A549 (cell line): ENCODE results near the gene ZNF627. TPM values are rescaled to one million over a fixed set of nuclear protein-coding genes. Genes with fewer than 3 reads are reported as not detected.

Experiments used
- ATAC-seq, 2 experiments: fragments of 200-7000 bp in 1 of 2; fragments of >200 bp in 1 of 2; cut with Nextera tagmentation in 1 of 2; cut with Tn5 transposase in 1 of 2; 3 replicates each; pipeline versions ENCODE4 v1.8.0 to v1.9.1; 2018 to 2020; ENCODE audit warnings: mild to moderate bottlenecking in 1 of 2, moderate library complexity in 1 of 2
- CTCF ChIA-PET: fragments of 300-600 bp; sonication (Branson Sonifier 250); formaldehyde crosslinking; extraction: SDS; loops from one replicate; lab custom pipeline; 2021; ENCODE audit warnings: antibody characterized with exemption, inconsistent platforms; lab: Yijun Ruan, JAX
- POLR2A ChIA-PET: fragments of 350-600 bp; formaldehyde crosslinking; extraction: SDS; loops from one replicate; lab custom pipeline; 2021; ENCODE audit warnings: antibody characterized with exemption, inconsistent platforms; lab: Yijun Ruan, JAX
- DNase-seq, 2 experiments: peaks; one replicate each; pipeline versions ENCODE4 v3.0.0 to v3.0.0-alpha.2; 2011 to 2016; ENCODE audit warnings: low read depth in 1 of 2, low spot score in 1 of 2
- FAIRE-seq: peaks from 2 replicates; lab custom pipeline; 2011; peaks lifted over from hg19 to GRCh38; lab: Jason Lieb, UNC
- H3K27ac ChIP-seq, 2 experiments: fragments of >200 bp; sonication (Bioruptor Twin); formaldehyde crosslinking; 3 replicates each; pipeline ENCODE4 v1.5.1; 2016 to 2017
- H3K4me1 ChIP-seq: fragments of >200 bp; sonication (Bioruptor Twin); formaldehyde crosslinking; 3 replicates; pipeline ENCODE4 v1.6.1; 2016
- H3K4me2 ChIP-seq: fragments of >200 bp; sonication (Bioruptor Twin); formaldehyde crosslinking; 3 replicates; pipeline ENCODE4 v1.6.1; 2016
- H3K4me3 ChIP-seq: fragments of >200 bp; sonication (Bioruptor Twin); formaldehyde crosslinking; 3 replicates; pipeline ENCODE4 v1.5.1; 2016
- H3K9me3 ChIP-seq: fragments of >200 bp; sonication (Bioruptor Twin); formaldehyde crosslinking; 3 replicates; pipeline ENCODE4 v1.6.1; 2016
- CBX8 ChIP-seq: fragments of 200-600 bp; sonication (generic); IDR thresholded peaks from 2 replicates; pipeline ENCODE4 v1.6.1; 2016
- HDAC2 ChIP-seq: fragments of 200-600 bp; sonication (generic); IDR thresholded peaks from 2 replicates; pipeline ENCODE4 v1.6.1; 2016
- HOXB13 ChIP-seq: fragments of 250-450 bp; sonication (Bioruptor Pico); IDR thresholded peaks from 2 replicates; pipeline ENCODE4 v1.5.0; 2020; ENCODE audit warnings: low read depth, mild to moderate bottlenecking, moderate library complexity
- MYC ChIP-seq: IDR thresholded peaks from 2 replicates; pipeline ENCODE4 v1.6.1; 2012; ENCODE audit warnings: mild to moderate bottlenecking, inconsistent platforms, low read length, improper control_type of control experiment, borderline replicate concordance
- NPAS2 ChIP-seq: fragments of 250-450 bp; sonication (Bioruptor Pico); IDR thresholded peaks from 2 replicates; pipeline ENCODE4 v1.8.0; 2022; ENCODE audit warnings: mild to moderate bottlenecking, moderate library complexity, borderline replicate concordance
- NR3C1 ChIP-seq: fragments of >200 bp; sonication (Bioruptor Twin); formaldehyde crosslinking; IDR thresholded peaks from 3 replicates; pipeline ENCODE4 v1.6.1; 2017
- RARB ChIP-seq: fragments of 250-450 bp; sonication (Bioruptor Pico); IDR thresholded peaks from 2 replicates; pipeline ENCODE4 v1.8.0; 2021; ENCODE audit warnings: mild to moderate bottlenecking, moderate library complexity
- RCOR1 ChIP-seq: fragments of 150-350 bp; IDR thresholded peaks from 2 replicates; pipeline ENCODE4 v1.6.1; 2014; ENCODE audit warnings: antibody characterized with exemption, low read length, low read depth
- SREBF2 ChIP-seq: fragments of 450-650 bp; IDR thresholded peaks from 2 replicates; pipeline ENCODE4 v1.6.1; 2014; ENCODE audit warnings: mild to moderate bottlenecking, moderate library complexity
- WGBS: methylation state at CpG from one replicate; pipeline ENCODE4 v1.1.6; 2017; ENCODE audit errors: missing lambda C conversion rate; 5-methylcytosine and 5-hydroxymethylcytosine counted together
- polyA plus RNA-seq, 4 experiments: library from polyadenylated mRNA; depleted of rRNA in 3 of 4; stranded (reverse); fragments of >200 nt; fragmentation: RNase III in 1 of 4; extraction: RNeasy Plus Mini Kit Qiagen cat#74134 plus additional on column Dnase treatment in 1 of 4; gene quantifications; 2 replicates in 3 of 4; 3 replicates in 1 of 4; pipeline ENCODE4 v1.2.3, GENCODE V29; 2011 to 2017
- TF ChIP-seq, protein P1 (sequence below): fragments of 200-600 bp; sonication (generic); IDR thresholded peaks from 2 replicates; pipeline ENCODE4 v1.6.1; 2016; ENCODE audit warnings: antibody characterized with exemption, mild to moderate bottlenecking, moderate library complexity
- TF ChIP-seq, protein P2 (sequence below): IDR thresholded peaks from 2 replicates; pipeline ENCODE4 v1.6.1; 2012
- TF ChIP-seq, protein P3 (sequence below): fragments of 450-650 bp; IDR thresholded peaks from 2 replicates; pipeline ENCODE4 v1.6.1; 2014; ENCODE audit warnings: antibody characterized with exemption
- TF ChIP-seq, protein P4 (sequence below): fragments of 250-450 bp; sonication (Bioruptor Pico); IDR thresholded peaks from 2 replicates; pipeline ENCODE4 v1.5.0; 2020; ENCODE audit warnings: low read depth, mild to moderate bottlenecking, moderate library complexity
- TF ChIP-seq, protein P5 (sequence below): fragments of >200 bp; sonication (Bioruptor Twin); formaldehyde crosslinking; IDR thresholded peaks from 2 replicates; pipeline ENCODE4 v1.6.1; 2016
- TF ChIP-seq, protein P6 (sequence below): fragments of >200 bp; sonication (Bioruptor Twin); formaldehyde crosslinking; IDR thresholded peaks from 3 replicates; pipeline ENCODE4 v1.5.1; 2016

The ZNF627 gene
- polyA plus RNA-seq, 2 of the 4 experiments (the other 2 are of a cell fraction) = 4.5 to 7.5 TPM

DNA sequence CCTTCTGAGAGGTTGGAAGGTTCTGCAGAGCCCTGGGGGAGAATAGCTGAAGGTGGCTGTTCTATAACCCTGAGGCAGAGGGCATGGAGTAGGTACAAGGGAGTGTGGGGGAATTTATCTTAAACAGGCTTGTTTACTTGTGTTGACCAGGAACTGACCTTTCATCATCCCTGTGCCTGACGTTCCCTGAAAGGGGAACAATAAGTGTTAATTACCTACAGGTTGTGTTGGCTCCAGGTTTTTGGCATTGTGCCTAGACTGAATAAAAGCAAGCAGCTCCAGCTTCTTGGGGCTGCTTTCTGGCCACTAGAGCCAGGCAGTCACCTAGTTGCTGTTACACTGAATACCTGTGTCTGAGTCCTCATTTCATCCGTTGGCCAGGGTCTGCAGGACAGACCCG is 60.0 kb downstream of the ZNF627 start:
- no peak for FAIRE-seq

DNA sequence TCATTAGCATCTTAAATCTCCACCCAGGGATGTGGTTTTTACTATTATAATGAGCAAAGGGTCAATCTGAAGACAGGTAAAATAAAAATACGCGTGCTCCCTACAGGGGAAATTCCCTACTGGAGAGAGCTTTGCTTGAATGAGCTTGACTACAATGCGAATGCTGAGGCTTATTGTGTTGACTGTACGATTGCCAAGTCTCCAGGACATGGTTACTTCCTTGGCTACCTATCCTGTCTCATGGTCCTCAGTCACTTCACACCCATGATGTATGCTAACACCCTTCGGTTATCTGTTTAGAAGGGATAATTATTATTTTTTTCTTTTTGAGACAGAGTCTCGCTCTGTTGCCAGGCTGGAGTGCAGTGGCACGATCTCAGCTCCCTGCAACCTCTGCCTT is 61.7 kb downstream of the ZNF627 start:
- TF ChIP-seq, protein P1, sequence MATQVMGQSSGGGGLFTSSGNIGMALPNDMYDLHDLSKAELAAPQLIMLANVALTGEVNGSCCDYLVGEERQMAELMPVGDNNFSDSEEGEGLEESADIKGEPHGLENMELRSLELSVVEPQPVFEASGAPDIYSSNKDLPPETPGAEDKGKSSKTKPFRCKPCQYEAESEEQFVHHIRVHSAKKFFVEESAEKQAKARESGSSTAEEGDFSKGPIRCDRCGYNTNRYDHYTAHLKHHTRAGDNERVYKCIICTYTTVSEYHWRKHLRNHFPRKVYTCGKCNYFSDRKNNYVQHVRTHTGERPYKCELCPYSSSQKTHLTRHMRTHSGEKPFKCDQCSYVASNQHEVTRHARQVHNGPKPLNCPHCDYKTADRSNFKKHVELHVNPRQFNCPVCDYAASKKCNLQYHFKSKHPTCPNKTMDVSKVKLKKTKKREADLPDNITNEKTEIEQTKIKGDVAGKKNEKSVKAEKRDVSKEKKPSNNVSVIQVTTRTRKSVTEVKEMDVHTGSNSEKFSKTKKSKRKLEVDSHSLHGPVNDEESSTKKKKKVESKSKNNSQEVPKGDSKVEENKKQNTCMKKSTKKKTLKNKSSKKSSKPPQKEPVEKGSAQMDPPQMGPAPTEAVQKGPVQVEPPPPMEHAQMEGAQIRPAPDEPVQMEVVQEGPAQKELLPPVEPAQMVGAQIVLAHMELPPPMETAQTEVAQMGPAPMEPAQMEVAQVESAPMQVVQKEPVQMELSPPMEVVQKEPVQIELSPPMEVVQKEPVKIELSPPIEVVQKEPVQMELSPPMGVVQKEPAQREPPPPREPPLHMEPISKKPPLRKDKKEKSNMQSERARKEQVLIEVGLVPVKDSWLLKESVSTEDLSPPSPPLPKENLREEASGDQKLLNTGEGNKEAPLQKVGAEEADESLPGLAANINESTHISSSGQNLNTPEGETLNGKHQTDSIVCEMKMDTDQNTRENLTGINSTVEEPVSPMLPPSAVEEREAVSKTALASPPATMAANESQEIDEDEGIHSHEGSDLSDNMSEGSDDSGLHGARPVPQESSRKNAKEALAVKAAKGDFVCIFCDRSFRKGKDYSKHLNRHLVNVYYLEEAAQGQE = no peak
- TF ChIP-seq NR3C1 (no peak), NPAS2 (no peak), RARB (CRISPR knock-in tag) (no peak), MYC (no peak)
- TF ChIP-seq, protein P2, sequence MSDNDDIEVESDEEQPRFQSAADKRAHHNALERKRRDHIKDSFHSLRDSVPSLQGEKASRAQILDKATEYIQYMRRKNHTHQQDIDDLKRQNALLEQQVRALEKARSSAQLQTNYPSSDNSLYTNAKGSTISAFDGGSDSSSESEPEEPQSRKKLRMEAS = no peak
- TF ChIP-seq, protein P3, sequence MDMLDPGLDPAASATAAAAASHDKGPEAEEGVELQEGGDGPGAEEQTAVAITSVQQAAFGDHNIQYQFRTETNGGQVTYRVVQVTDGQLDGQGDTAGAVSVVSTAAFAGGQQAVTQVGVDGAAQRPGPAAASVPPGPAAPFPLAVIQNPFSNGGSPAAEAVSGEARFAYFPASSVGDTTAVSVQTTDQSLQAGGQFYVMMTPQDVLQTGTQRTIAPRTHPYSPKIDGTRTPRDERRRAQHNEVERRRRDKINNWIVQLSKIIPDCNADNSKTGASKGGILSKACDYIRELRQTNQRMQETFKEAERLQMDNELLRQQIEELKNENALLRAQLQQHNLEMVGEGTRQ = no peak
- TF ChIP-seq, all 56 proteins: peak for 0
- WGBS = 27% methylated on average over 7 of the region's 7 CpGs
- no peak for FAIRE-seq
- Histone ChIP-seq H3K4me1 (no peaks in the 10 kb centered on the region), H3K9me3 (peaks cover 7% of the 10 kb centered on the region; the same call in 2 of the 3 replicates), H3K4me3 (no peak overlapping the region), H3K4me2 (no peak overlapping the region), H3K27ac (no peak overlapping the region)
- ATAC-seq = no peak
- ChIA-PET POLR2A (interaction anchor here (0.6 kb wide), 1 partner anchor 952 kb away, joined by 4 read pairs; the partner anchor contains the start of genes ZNF490 and ZNF791), CTCF (no interaction called here)
- no peak for DNase-seq

More for the DNA sequence above, 60.0 kb downstream of the ZNF627 start:
- 20% methylated on average over 3 of the region's 3 CpGs for WGBS
- DNase-seq (no peak), ATAC-seq (no peak)
- POLR2A ChIA-PET = no interaction called here
- Histone ChIP-seq H3K27ac (no peak overlapping the region), H3K9me3 (peaks cover 18% of the 10 kb centered on the region), H3K4me3 (no peak overlapping the region), H3K4me1 (no peaks in the 10 kb centered on the region), H3K4me2 (no peak overlapping the region)
- TF ChIP-seq, protein P4, sequence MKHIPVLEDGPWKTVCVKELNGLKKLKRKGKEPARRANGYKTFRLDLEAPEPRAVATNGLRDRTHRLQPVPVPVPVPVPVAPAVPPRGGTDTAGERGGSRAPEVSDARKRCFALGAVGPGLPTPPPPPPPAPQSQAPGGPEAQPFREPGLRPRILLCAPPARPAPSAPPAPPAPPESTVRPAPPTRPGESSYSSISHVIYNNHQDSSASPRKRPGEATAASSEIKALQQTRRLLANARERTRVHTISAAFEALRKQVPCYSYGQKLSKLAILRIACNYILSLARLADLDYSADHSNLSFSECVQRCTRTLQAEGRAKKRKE (CRISPR knock-in tag) = no peak
- no peak for TF ChIP-seq RARB (CRISPR knock-in tag)
- TF ChIP-seq, protein P5, sequence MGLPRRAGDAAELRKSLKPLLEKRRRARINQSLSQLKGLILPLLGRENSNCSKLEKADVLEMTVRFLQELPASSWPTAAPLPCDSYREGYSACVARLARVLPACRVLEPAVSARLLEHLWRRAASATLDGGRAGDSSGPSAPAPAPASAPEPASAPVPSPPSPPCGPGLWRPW = no peak
- TF ChIP-seq, protein P1 = no peak
- TF ChIP-seq HDAC2 = no peak
- TF ChIP-seq, protein P6, sequence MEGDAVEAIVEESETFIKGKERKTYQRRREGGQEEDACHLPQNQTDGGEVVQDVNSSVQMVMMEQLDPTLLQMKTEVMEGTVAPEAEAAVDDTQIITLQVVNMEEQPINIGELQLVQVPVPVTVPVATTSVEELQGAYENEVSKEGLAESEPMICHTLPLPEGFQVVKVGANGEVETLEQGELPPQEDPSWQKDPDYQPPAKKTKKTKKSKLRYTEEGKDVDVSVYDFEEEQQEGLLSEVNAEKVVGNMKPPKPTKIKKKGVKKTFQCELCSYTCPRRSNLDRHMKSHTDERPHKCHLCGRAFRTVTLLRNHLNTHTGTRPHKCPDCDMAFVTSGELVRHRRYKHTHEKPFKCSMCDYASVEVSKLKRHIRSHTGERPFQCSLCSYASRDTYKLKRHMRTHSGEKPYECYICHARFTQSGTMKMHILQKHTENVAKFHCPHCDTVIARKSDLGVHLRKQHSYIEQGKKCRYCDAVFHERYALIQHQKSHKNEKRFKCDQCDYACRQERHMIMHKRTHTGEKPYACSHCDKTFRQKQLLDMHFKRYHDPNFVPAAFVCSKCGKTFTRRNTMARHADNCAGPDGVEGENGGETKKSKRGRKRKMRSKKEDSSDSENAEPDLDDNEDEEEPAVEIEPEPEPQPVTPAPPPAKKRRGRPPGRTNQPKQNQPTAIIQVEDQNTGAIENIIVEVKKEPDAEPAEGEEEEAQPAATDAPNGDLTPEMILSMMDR = no peak
- no peak for TF ChIP-seq CBX8
- no peak for TF ChIP-seq RCOR1
- TF ChIP-seq HOXB13 = no peak
- no peak for TF ChIP-seq SREBF2
- CTCF ChIA-PET = no interaction called here
